ENCODE measurements around the gene GNPTAB. TPM values are rescaled to one million over a fixed set of nuclear protein-coding genes. Genes with fewer than 3 reads are reported as not detected.
A peak's percentile ranks its signal among the peaks of the same experiment; 100 is the strongest.

GNPTAB gene
- total and polyA plus RNA-seq, 2 of the 13 experiments (the other 11 are each of a cell fraction or from before 2014, with no cell fraction given): 13.6 to 19.4 TPM

DNA sequence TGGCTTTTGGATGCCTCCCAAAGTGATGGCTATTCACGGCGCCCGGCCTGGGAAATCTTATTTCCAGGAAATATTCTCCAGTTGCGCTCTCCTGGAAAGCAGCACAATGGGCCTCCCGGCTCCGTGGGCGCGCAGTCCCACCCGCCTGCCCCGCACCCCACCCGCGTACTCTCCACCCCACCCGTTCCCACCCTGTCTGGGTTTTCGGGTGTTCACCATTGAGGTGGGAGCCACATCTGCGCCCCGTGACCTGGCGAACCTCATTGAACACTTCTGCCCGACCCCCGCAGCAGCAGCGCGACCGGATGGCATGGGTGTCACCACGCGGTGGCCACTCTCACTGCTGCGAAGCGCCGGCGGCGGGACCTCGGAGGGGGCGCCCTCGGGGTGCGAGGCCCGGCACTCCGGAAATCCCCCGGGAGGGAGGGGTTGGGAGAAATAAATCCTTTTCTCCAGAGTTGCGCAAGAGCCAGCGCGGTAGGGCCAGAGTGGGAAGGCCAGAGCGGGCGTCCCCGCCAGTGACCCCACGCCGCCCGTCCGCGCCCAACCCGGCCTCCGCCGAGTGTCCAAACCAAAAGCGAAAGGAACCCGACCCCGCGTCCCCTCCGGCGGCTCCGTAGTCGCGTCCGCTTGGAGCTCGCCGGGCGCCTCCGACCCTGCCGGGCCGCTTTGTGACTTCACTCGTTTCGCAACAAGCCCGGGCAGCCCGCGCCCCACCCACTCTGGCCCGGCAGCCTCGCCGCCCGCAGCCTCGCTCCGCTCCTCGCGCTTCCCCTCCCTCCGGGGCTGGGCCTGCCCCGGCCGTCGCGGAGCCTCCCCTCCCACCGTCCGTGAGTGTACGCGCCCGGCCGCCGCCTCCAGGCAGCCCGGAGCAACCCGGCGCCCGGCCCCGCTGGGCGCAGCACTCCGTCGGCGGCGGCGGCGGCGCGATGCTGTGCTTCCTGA lies 46.4 kb upstream of the GNPTAB start, which contains the start of gene DRAM1 (continued):
- TF ChIP-seq, protein P1, sequence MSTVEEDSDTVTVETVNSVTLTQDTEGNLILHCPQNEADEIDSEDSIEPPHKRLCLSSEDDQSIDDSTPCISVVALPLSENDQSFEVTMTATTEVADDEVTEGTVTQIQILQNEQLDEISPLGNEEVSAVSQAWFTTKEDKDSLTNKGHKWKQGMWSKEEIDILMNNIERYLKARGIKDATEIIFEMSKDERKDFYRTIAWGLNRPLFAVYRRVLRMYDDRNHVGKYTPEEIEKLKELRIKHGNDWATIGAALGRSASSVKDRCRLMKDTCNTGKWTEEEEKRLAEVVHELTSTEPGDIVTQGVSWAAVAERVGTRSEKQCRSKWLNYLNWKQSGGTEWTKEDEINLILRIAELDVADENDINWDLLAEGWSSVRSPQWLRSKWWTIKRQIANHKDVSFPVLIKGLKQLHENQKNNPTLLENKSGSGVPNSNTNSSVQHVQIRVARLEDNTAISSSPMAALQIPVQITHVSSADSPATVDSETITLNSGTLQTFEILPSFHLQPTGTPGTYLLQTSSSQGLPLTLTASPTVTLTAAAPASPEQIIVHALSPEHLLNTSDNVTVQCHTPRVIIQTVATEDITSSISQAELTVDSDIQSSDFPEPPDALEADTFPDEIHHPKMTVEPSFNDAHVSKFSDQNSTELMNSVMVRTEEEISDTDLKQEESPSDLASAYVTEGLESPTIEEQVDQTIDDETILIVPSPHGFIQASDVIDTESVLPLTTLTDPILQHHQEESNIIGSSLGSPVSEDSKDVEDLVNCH (CRISPR knock-in tag; IDR thresholded peaks at IDR 0.05): no peak
- TF ChIP-seq SNAPC5 (CRISPR knock-in tag; IDR thresholded peaks at IDR 0.05; ENCODE audit: borderline replicate concordance) (no peak), ZNF224 (CRISPR knock-in tag; IDR thresholded peaks at IDR 0.05) (peak; percentile 96; the same call in 1 of the 2 replicates), ZNF343 (CRISPR knock-in tag; IDR thresholded peaks at IDR 0.05) (no peak), SMAD3 (CRISPR knock-in tag; IDR thresholded peaks at IDR 0.05) (no peak; the same call in 1 of the 2 replicates), MZF1 (CRISPR knock-in tag; IDR thresholded peaks at IDR 0.05; ENCODE audit: borderline replicate concordance) (no peak), GPBP1L1 (CRISPR knock-in tag; IDR thresholded peaks at IDR 0.05) (no peak), NFE2 (CRISPR knock-in tag; IDR thresholded peaks at IDR 0.05) (no peak), ZBTB42 (CRISPR knock-in tag; IDR thresholded peaks at IDR 0.05) (peak; percentile 17; the same call in 1 of the 2 replicates), JUND (CRISPR knock-in tag; IDR thresholded peaks at IDR 0.05) (peak; percentile 16; the same call in 1 of the 2 replicates), RAD21 (CRISPR knock-in tag; IDR thresholded peaks at IDR 0.05) (peak; percentile 10; the same call in 1 of the 2 replicates), NR2F6 (IDR thresholded peaks at IDR 0.05) (no peak), NR2F6 (CRISPR knock-in tag; IDR thresholded peaks at IDR 0.05) (peak; percentile 5; the same call in 1 of the 2 replicates), ZNF431 (CRISPR knock-in tag; IDR thresholded peaks at IDR 0.05; ENCODE audit: borderline replicate concordance, low read depth) (no peak; the same call in 1 of the 2 replicates), NCOA2 (CRISPR knock-in tag; IDR thresholded peaks at IDR 0.05) (peak; percentile 70), CHCHD3 (CRISPR knock-in tag; IDR thresholded peaks at IDR 0.05) (no peak), TAF1 (CRISPR knock-in tag; IDR thresholded peaks at IDR 0.05) (peak; percentile 41; the same call in 1 of the 2 replicates), ZNF468 (CRISPR knock-in tag; IDR thresholded peaks at IDR 0.05) (no peak), GATAD2A (CRISPR knock-in tag; IDR thresholded peaks at IDR 0.05) (peak; percentile 82), BHLHE40 (IDR thresholded peaks at IDR 0.05; ENCODE audit: low read length) (no peak), ZNF331 (CRISPR knock-in tag; IDR thresholded peaks at IDR 0.05) (no peak), NAIF1 (CRISPR knock-in tag; IDR thresholded peaks at IDR 0.05; ENCODE audit: borderline replicate concordance) (peak; percentile 94), ZNF710 (CRISPR knock-in tag; IDR thresholded peaks at IDR 0.05; ENCODE audit: borderline replicate concordance) (peak; percentile 88), NKX3-1 (CRISPR knock-in tag; IDR thresholded peaks at IDR 0.05) (peak; percentile 87)
- TF ChIP-seq, protein P2, sequence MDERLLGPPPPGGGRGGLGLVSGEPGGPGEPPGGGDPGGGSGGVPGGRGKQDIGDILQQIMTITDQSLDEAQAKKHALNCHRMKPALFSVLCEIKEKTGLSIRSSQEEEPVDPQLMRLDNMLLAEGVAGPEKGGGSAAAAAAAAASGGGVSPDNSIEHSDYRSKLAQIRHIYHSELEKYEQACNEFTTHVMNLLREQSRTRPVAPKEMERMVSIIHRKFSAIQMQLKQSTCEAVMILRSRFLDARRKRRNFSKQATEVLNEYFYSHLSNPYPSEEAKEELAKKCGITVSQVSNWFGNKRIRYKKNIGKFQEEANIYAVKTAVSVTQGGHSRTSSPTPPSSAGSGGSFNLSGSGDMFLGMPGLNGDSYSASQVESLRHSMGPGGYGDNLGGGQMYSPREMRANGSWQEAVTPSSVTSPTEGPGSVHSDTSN (CRISPR knock-in tag; IDR thresholded peaks at IDR 0.05): no peak
